DOHH2 (cell line): ENCODE data around the gene DOCK9.

Experiments
- H3F3A ChIP-seq: fragments of 200-600 bp; sonication (generic), shearing (Covaris generic); 2 replicates; pipeline ENCODE4 v1.6.0; 2016; ENCODE audit warnings: antibody characterized with exemption, mild to moderate bottlenecking; ENCODE audit not compliant: control insufficient read depth, insufficient read depth
- H3K27ac ChIP-seq: fragments of 200-600 bp; sonication (generic); 2 replicates; pipeline ENCODE4 v1.5.1; 2014; ENCODE audit warnings: low read depth, mild to moderate bottlenecking, low read length, moderate library complexity
- H3K27me3 ChIP-seq: fragments of 200-600 bp; sonication (generic); 2 replicates; pipeline ENCODE4 v1.6.1; 2014; ENCODE audit warnings: mild to moderate bottlenecking, low read length, mixed read lengths; ENCODE audit not compliant: control insufficient read depth
- H3K36me3 ChIP-seq: fragments of 200-600 bp; sonication (generic); 2 replicates; pipeline ENCODE4 v1.6.1; 2014; ENCODE audit warnings: mild to moderate bottlenecking, low read length, moderate library complexity, mixed read lengths; ENCODE audit not compliant: control insufficient read depth
- H3K4me1 ChIP-seq: fragments of 200-600 bp; sonication (generic); 2 replicates; pipeline ENCODE4 v1.6.1; 2014; ENCODE audit warnings: mild to moderate bottlenecking, low read length, mixed read lengths; ENCODE audit not compliant: control insufficient read depth
- H3K4me2 ChIP-seq: fragments of 200-600 bp; sonication (generic); 2 replicates; pipeline ENCODE4 v1.6.0; 2014; ENCODE audit warnings: mild to moderate bottlenecking, low read length, moderate library complexity
- H3K4me3 ChIP-seq: fragments of 200-600 bp; sonication (generic); 2 replicates; pipeline ENCODE4 v1.5.1; 2014; ENCODE audit warnings: mild to moderate bottlenecking, low read length, mixed read lengths
- H3K79me2 ChIP-seq: fragments of 200-600 bp; sonication (generic); 2 replicates; pipeline ENCODE4 v1.6.1; 2014; ENCODE audit warnings: mild to moderate bottlenecking, low read length, mixed read lengths; ENCODE audit not compliant: control insufficient read depth
- H3K9me2 ChIP-seq: fragments of 200-600 bp; sonication (generic); replicated peaks from 2 replicates; pipeline ENCODE4 v1.6.1; 2014; ENCODE audit warnings: mild to moderate bottlenecking, low read length, mixed read lengths; ENCODE audit not compliant: control insufficient read depth
- H3K9me3 ChIP-seq: fragments of 200-600 bp; sonication (generic); 2 replicates; pipeline ENCODE4 v1.6.1; 2014; ENCODE audit warnings: antibody characterized with exemption, low read length, mixed read lengths; ENCODE audit not compliant: control insufficient read depth, insufficient read depth
- H4K20me1 ChIP-seq: fragments of 200-600 bp; sonication (generic); 2 replicates; pipeline ENCODE4 v1.6.0; 2014; ENCODE audit warnings: low read depth, mild to moderate bottlenecking, antibody characterized with exemption, low read length, moderate library complexity; ENCODE audit not compliant: control insufficient read depth, insufficient read depth
- EZH2phosphoT487 ChIP-seq: fragments of 200-600 bp; sonication (generic); IDR thresholded peaks from 2 replicates; pipeline ENCODE4 v1.6.1; 2017; ENCODE audit warnings: borderline replicate concordance, mild to moderate bottlenecking, antibody characterized with exemption, low read length, moderate library complexity, mixed read lengths
- TF ChIP-seq, protein P1 (sequence below): fragments of 200-600 bp; sonication (generic); IDR thresholded peaks from one replicate; pipeline ENCODE4 v1.5.1; 2014; ENCODE audit warnings: antibody characterized with exemption, mild to moderate bottlenecking, low read depth, low read length; ENCODE audit not compliant: poor library complexity, severe bottlenecking

Gene DOCK9

GRCh38 chr13:99000137-99000536 is 22.3 kb upstream of the DOCK9 start:
- Histone ChIP-seq H3K27me3 (peaks cover 47% of the 10 kb centered on the region), H4K20me1 (no peaks in the 10 kb centered on the region), H3K4me2 (no peak overlapping the region), H3F3A (no peaks in the 10 kb centered on the region), H3K36me3 (no peaks in the 10 kb centered on the region), H3K4me1 (no peaks in the 10 kb centered on the region), H3K9me2 (no peaks in the 10 kb centered on the region), H3K27ac (no peak overlapping the region), H3K4me3 (no peak overlapping the region), H3K79me2 (no peaks in the 10 kb centered on the region), H3K9me3 (no peaks in the 10 kb centered on the region)
- no peak for TF ChIP-seq EZH2phosphoT487
- TF ChIP-seq, protein P1, sequence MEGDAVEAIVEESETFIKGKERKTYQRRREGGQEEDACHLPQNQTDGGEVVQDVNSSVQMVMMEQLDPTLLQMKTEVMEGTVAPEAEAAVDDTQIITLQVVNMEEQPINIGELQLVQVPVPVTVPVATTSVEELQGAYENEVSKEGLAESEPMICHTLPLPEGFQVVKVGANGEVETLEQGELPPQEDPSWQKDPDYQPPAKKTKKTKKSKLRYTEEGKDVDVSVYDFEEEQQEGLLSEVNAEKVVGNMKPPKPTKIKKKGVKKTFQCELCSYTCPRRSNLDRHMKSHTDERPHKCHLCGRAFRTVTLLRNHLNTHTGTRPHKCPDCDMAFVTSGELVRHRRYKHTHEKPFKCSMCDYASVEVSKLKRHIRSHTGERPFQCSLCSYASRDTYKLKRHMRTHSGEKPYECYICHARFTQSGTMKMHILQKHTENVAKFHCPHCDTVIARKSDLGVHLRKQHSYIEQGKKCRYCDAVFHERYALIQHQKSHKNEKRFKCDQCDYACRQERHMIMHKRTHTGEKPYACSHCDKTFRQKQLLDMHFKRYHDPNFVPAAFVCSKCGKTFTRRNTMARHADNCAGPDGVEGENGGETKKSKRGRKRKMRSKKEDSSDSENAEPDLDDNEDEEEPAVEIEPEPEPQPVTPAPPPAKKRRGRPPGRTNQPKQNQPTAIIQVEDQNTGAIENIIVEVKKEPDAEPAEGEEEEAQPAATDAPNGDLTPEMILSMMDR = no peak

DNA sequence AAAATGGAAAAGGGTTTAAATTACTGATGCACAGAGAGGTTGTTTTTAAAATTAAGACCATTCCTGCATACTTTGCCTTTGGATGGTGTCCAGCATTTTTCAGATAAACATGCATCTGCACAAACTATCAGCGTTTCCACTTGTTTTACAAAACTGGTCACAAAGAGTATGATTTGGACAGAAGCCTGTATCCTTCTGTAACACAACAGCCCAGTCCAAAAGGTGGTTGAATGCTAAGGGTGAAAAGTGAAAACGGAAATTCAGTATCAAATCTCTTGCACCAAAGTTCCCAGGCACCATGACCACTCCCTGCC is 21.7 kb upstream of the DOCK9 start:
- no peak overlapping the region for H3K4me2 ChIP-seq
- no peak overlapping the region for H3K27ac ChIP-seq

GRCh38 chr13:98998831-98999638 is 21.2 kb upstream of the DOCK9 start:
- TF ChIP-seq, protein P1 = no peak
- no peak for TF ChIP-seq EZH2phosphoT487
- no peaks in the 10 kb centered on the region for H3K9me3 ChIP-seq
- H3K9me2 ChIP-seq = no peaks in the 10 kb centered on the region
- H3K27ac ChIP-seq = no peak overlapping the region
- no peak overlapping the region for H3K4me2 ChIP-seq
- no peaks in the 10 kb centered on the region for H3K79me2 ChIP-seq
- peaks cover 46% of the 10 kb centered on the region for H3K27me3 ChIP-seq
- H3K4me3 ChIP-seq = no peak overlapping the region
- no peaks in the 10 kb centered on the region for H4K20me1 ChIP-seq
- H3K4me1 ChIP-seq = no peaks in the 10 kb centered on the region
- no peaks in the 10 kb centered on the region for H3K36me3 ChIP-seq
- no peaks in the 10 kb centered on the region for H3F3A ChIP-seq

More for the DNA sequence above, 21.7 kb upstream of the DOCK9 start:
- H3K9me2 ChIP-seq = no peaks in the 10 kb centered on the region
- no peaks in the 10 kb centered on the region for H3K36me3 ChIP-seq
- peaks cover 47% of the 10 kb centered on the region for H3K27me3 ChIP-seq
- TF ChIP-seq EZH2phosphoT487 = no peak
- H3K79me2 ChIP-seq = no peaks in the 10 kb centered on the region
- H3K9me3 ChIP-seq = no peaks in the 10 kb centered on the region
- no peaks in the 10 kb centered on the region for H3F3A ChIP-seq
- H4K20me1 ChIP-seq = no peaks in the 10 kb centered on the region
- H3K4me1 ChIP-seq = no peaks in the 10 kb centered on the region
- no peak overlapping the region for H3K4me3 ChIP-seq

- peaks cover 42% of the 10 kb centered on the region for H3K27me3 ChIP-seq
- no peaks in the 10 kb centered on the region for H3K4me1 ChIP-seq
- no peaks in the 10 kb centered on the region for H3K9me2 ChIP-seq
- H3K27ac ChIP-seq = no peak overlapping the region
- H3F3A ChIP-seq = no peaks in the 10 kb centered on the region
- H3K79me2 ChIP-seq = no peaks in the 10 kb centered on the region
- H3K36me3 ChIP-seq = no peaks in the 10 kb centered on the region
- H3K4me2 ChIP-seq = no peak overlapping the region
- no peaks in the 10 kb centered on the region for H3K9me3 ChIP-seq
- H3K4me3 ChIP-seq = no peak overlapping the region
- TF ChIP-seq, protein P1 = no peak
- TF ChIP-seq EZH2phosphoT487 = no peak
- no peaks in the 10 kb centered on the region for H4K20me1 ChIP-seq
These were observed 20.1 kb upstream of the DOCK9 start for GRCh38 chr13:98997738-98998641.
